K562 (cell line): ENCODE data around the gene RABGAP1L. TPM values are rescaled to one million over a fixed set of nuclear protein-coding genes. Genes with fewer than 3 reads are reported as not detected.

ENCODE experiments used
- ATAC-seq: fragments of 200-7000 bp; cut with Tn5 transposase; 3 replicates; pipeline ENCODE4 v1.9.1; 2020; ENCODE audit warnings: moderate library complexity
- BruUV-seq: library from RNA; stranded (reverse); fragments of 400-500 nt; replicated peaks from 2 replicates; lab custom pipeline; 2021; lab: Mats Ljungman, UMichigan
- CTCF ChIA-PET: fragments of 300-600 bp; formaldehyde crosslinking; extraction: SDS; loops from one replicate; lab custom pipeline; 2021; ENCODE audit warnings: low intra/inter-chr PET ratio; lab: Yijun Ruan, JAX
- POLR2A ChIA-PET: fragments of 300-600, 350-650 bp; sonication (Branson Sonifier 250); formaldehyde crosslinking; extraction: SDS; loops from one replicate; lab custom pipeline; 2021; ENCODE audit warnings: antibody characterized with exemption, inconsistent platforms; lab: Yijun Ruan, JAX
- DNase-seq, 4 experiments: peaks; one replicate each; pipeline versions ENCODE4 v3.0.0 to v3.0.0-alpha.2; 2011 to 2018; ENCODE audit warnings: low spot score in 3 of 4, mixed read lengths in 3 of 4; ENCODE audit errors: extremely low read depth in 1 of 4
- FAIRE-seq: peaks from 2 replicates; lab custom pipeline; 2011; peaks lifted over from hg19 to GRCh38; lab: Jason Lieb, UNC
- H2AFZ ChIP-seq: 2 replicates; pipeline ENCODE4 v1.6.0; 2011; ENCODE audit warnings: low read depth, low read length, control low read depth, inconsistent platforms
- H3K27ac ChIP-seq: fragments of 200-600 bp; 3 replicates; pipeline ENCODE4 v1.8.0; 2011; ENCODE audit warnings: low read depth, mild to moderate bottlenecking, control low read depth, inconsistent platforms, low read length, moderate library complexity, mixed read lengths; ENCODE audit errors: extremely low read depth
- H3K27me3 ChIP-seq, 2 experiments: fragments of 300-600 bp in 1 of 2; 2 replicates in 1 of 2; 3 replicates in 1 of 2; pipeline versions ENCODE4 v1.6.0 to v1.8.0; 2011; ENCODE audit warnings: inconsistent platforms in 2 of 2, low read length in 2 of 2, mild to moderate bottlenecking in 1 of 2, mixed read lengths in 1 of 2, moderate library complexity in 1 of 2; ENCODE audit not compliant: control insufficient read depth in 2 of 2, insufficient read depth in 2 of 2
- H3K36me3 ChIP-seq: fragments of 300-600 bp; 3 replicates; pipeline ENCODE4 v1.8.0; 2011; ENCODE audit warnings: mild to moderate bottlenecking, low read length, inconsistent platforms; ENCODE audit not compliant: control insufficient read depth, insufficient read depth
- H3K4me1 ChIP-seq, 2 experiments: fragments of 200-600 bp in 1 of 2; replicated peaks in 1 of 2; 2 replicates in 1 of 2; 3 replicates in 1 of 2; pipeline versions ENCODE4 v1.5.1 to v1.8.0; 2011; ENCODE audit warnings: inconsistent platforms in 2 of 2, low read length in 2 of 2, mild to moderate bottlenecking in 1 of 2, mixed read lengths in 1 of 2, moderate library complexity in 1 of 2; ENCODE audit not compliant: control insufficient read depth in 2 of 2, insufficient read depth in 2 of 2
- H3K4me2 ChIP-seq: 2 replicates; pipeline ENCODE4 v1.6.1; 2011; ENCODE audit warnings: low read length, control low read depth, inconsistent platforms, mixed read lengths; ENCODE audit not compliant: insufficient read depth
- H3K4me3 ChIP-seq: fragments of 200-600 bp; sonication (generic), shearing (Covaris generic); 2 replicates; pipeline ENCODE4 v1.5.1; 2016; ENCODE audit warnings: control low read depth, inconsistent platforms
- H3K79me2 ChIP-seq: fragments of 200-600 bp; 3 replicates; pipeline ENCODE4 v1.8.0; 2011; ENCODE audit warnings: low read length, inconsistent platforms; ENCODE audit not compliant: control insufficient read depth, insufficient read depth
- H3K9ac ChIP-seq, 2 experiments: 2 replicates each; pipeline versions ENCODE4 v1.6.0 to v1.6.1; 2011; ENCODE audit warnings: low read depth in 2 of 2, low read length in 2 of 2, control low read depth in 1 of 2, inconsistent platforms in 1 of 2, mild to moderate bottlenecking in 1 of 2, mixed read lengths in 1 of 2; ENCODE audit not compliant: insufficient read depth in 1 of 2
- H3K9me1 ChIP-seq: one replicate; pipeline ENCODE4 v1.6.0; 2011; ENCODE audit warnings: inconsistent platforms, mild to moderate bottlenecking, low read length, moderate library complexity; ENCODE audit not compliant: control insufficient read depth, insufficient read depth
- H3K9me3 ChIP-seq: replicated peaks from 2 replicates; pipeline ENCODE4 v1.5.1; 2011; ENCODE audit warnings: low read depth, low read length, inconsistent platforms; ENCODE audit not compliant: control insufficient read depth, insufficient read depth
- H4K20me1 ChIP-seq: replicated peaks from 2 replicates; pipeline ENCODE4 v1.6.1; 2011; ENCODE audit warnings: low read length, inconsistent platforms, mixed read lengths; ENCODE audit not compliant: control insufficient read depth, insufficient read depth
- CEBPG ChIP-seq, 3 experiments: fragments of 200-800 bp in 1 of 3; sonication (Bioruptor generic) in 1 of 3; sonication (generic) in 1 of 3; formaldehyde crosslinking in 1 of 3; IDR thresholded peaks in 2 of 3; conservative IDR thresholded peaks in 1 of 3; 2 replicates each; pipeline versions ENCODE4 v1.6.1 to v1.8.0; 2016 to 2022; ENCODE audit warnings: missing compliant biosample characterization in 2 of 3, missing genetic modification characterization in 2 of 3, mild to moderate bottlenecking in 1 of 3, missing genetic modification reagents in 1 of 3
- HNRNPUL1 ChIP-seq: fragments of 200-400 bp; formaldehyde crosslinking; IDR thresholded peaks from 2 replicates; pipeline ENCODE4 v1.6.1; 2017; ENCODE audit warnings: low read length
- ID3 ChIP-seq, 2 experiments: fragments of 250-450 bp in 1 of 2; fragments of 450-650 bp in 1 of 2; sonication (Bioruptor Pico) in 1 of 2; IDR thresholded peaks; 2 replicates each; pipeline versions ENCODE4 v1.6.1 to v1.8.0; 2016 to 2021; ENCODE audit warnings: mild to moderate bottlenecking in 2 of 2, moderate library complexity in 2 of 2, missing compliant biosample characterization in 1 of 2, missing genetic modification characterization in 1 of 2
- MCM3 ChIP-seq: fragments of 450-650 bp; IDR thresholded peaks from 2 replicates; pipeline ENCODE4 v1.6.1; 2016
- YY1 ChIP-seq, 3 experiments: IDR thresholded peaks; 2 replicates each; pipeline ENCODE4 v1.6.1; 2011; ENCODE audit warnings: low read length in 2 of 3, mild to moderate bottlenecking in 2 of 3, moderate library complexity in 2 of 3, borderline replicate concordance in 1 of 3, control low read depth in 1 of 3, low read depth in 1 of 3; ENCODE audit not compliant: insufficient read depth in 3 of 3, insufficient replicate concordance in 2 of 3, control insufficient read depth in 1 of 3, insufficient read length in 1 of 3; ENCODE audit errors: extremely low read depth in 1 of 3
- ZFP1 ChIP-seq: fragments of 450-650 bp; formaldehyde crosslinking; IDR thresholded peaks from 2 replicates; pipeline ENCODE4 v1.4.0; 2020; ENCODE audit warnings: mild to moderate bottlenecking, mixed read lengths
- ZNF668 ChIP-seq: fragments of 250-450 bp; sonication (Bioruptor Pico); IDR thresholded peaks from 2 replicates; pipeline ENCODE4 v1.8.0; 2022; ENCODE audit warnings: mild to moderate bottlenecking, inconsistent platforms
- WGBS: fragments of 100-300 bp; shearing (Covaris generic); methylation state at CpG from one replicate; pipeline ENCODE4 v1.1.6; 2016; ENCODE audit warnings: low coverage, mixed read lengths; ENCODE audit not compliant: insufficient coverage; ENCODE audit errors: missing lambda C conversion rate; 5-methylcytosine and 5-hydroxymethylcytosine counted together
- in situ Hi-C: fragments of 300-500 bp; cut with MboI; formaldehyde crosslinking; loops from 4 replicates; pipeline ENCODE4 v1.15.0; 2018; ENCODE audit warnings: inconsistent platforms, mixed read lengths
- intact Hi-C: fragments of 100-400 bp; cut with micrococcal nuclease; formaldehyde crosslinking; loops from 2 replicates; pipeline ENCODE4 v1.14.2; 2022
- polyA plus RNA-seq, 8 experiments: library from polyadenylated mRNA; depleted of rRNA in 4 of 8; stranded (reverse) in 5 of 8; unstranded in 3 of 8; fragments of >200 nt; fragmentation: Nextera tagmentation in 2 of 8; fragmentation: Illumina TruSeq in 1 of 8; extraction: Ambion mirVana in 2 of 8; extraction: Trizol in 1 of 8; gene quantifications; 2 replicates each; pipeline versions ENCODE4 v1.2.1 to v1.2.3, GENCODE V29; 2011 to 2014; ENCODE audit warnings: inconsistent platforms in 1 of 8, missing spikeins in 1 of 8
- total RNA-seq, 7 experiments: library from RNA; depleted of rRNA in 6 of 7; stranded (reverse); fragments of >200 nt in 6 of 7; fragmentation: Illumina TruSeq in 2 of 7; extraction: Trizol in 2 of 7; gene quantifications; 2 replicates each; pipeline versions ENCODE4 v1.2.1 to v1.2.3, GENCODE V29; 2011 to 2021; ENCODE audit warnings: low replicate concordance in 1 of 7

Gene RABGAP1L
- total and polyA plus RNA-seq, 9 of the 15 experiments (the other 6 are each of a cell fraction or from before 2014, with no cell fraction given): 16.5 to 44.9 (median 26.7) TPM

- Histone ChIP-seq H3K9me3 (no peaks in the 10 kb centered on the region), H3K36me3 (no peaks in the 10 kb centered on the region), H3K27me3 (no peaks in the 10 kb centered on the region), H3K9ac (no peak overlapping the region), H3K27ac (no peak overlapping the region), H3K9me1 (no peaks in the 10 kb centered on the region), H4K20me1 (no peaks in the 10 kb centered on the region), H2AFZ (no peak overlapping the region), H3K4me3 (no peak overlapping the region), H3K4me2 (no peak overlapping the region), H3K79me2 (no peaks in the 10 kb centered on the region), H3K4me1 (no peaks in the 10 kb centered on the region)
- ATAC-seq: no peak
- no TSS peak for BruUV-seq
- DNase-seq: no peak
- 36% methylated on average over 4 of the region's 4 CpGs for WGBS
- no peak for FAIRE-seq
- POLR2A ChIA-PET: interaction anchor here (0.5 to 0.7 kb wide), 2 partner anchors 68 to 376 kb away, joined by 3 read pairs; no protein-coding TSS in a partner anchor
- CTCF ChIA-PET: no interaction called here
- in situ Hi-C loops: no loop called here
- intact Hi-C loops: no loop called here
- TF ChIP-seq CEBPG (CRISPR knock-in tag; IDR thresholded peaks at IDR 0.05) (no peak), CEBPG (tag; conservative IDR thresholded peaks at IDR 0.05 in 1 of 2, IDR thresholded peaks at IDR 0.05 in 1 of 2) (0 out of 4 replicates have a peak, but pooled peaks of 1 of the 2 experiments have one; percentile 30), ZNF668 (CRISPR knock-in tag) (no peak), ZFP1 (no peak), HNRNPUL1 (no peak), MCM3 (no peak), ID3 (CRISPR knock-in tag; IDR thresholded peaks at IDR 0.05) (no peak), ID3 (tag; IDR thresholded peaks at IDR 0.05) (no peak), YY1 (IDR thresholded peaks at IDR 0.05; ENCODE audit: borderline replicate concordance in 1 of 3, control insufficient read depth in 1 of 3, extremely low read depth in 1 of 3, insufficient read depth in 3 of 3, insufficient read length in 1 of 3, insufficient replicate concordance in 2 of 3, low read depth in 1 of 3, low read length in 2 of 3) (no peak)
Measured at GRCh38 chr1:174406421-174406820, 247.1 kb downstream of the RABGAP1L start.
